ENCODE results near the gene LCE2D. TPM values are rescaled to one million over a fixed set of nuclear protein-coding genes. Genes with fewer than 3 reads are reported as not detected.

LCE2D gene, protein sequence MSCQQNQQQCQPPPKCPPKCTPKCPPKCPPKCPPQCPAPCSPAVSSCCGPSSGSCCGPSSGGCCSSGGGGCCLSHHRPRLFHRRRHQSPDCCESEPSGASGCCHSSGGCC
- not detected for total RNA-seq (2021; ENCODE audit: unreplicated experiment)
- not detected for polyA plus RNA-seq (2012; ENCODE audit: insufficient read length)
- Bru-seq, nascent RNA: not detected
- not detected for BruChase-seq, experiment 1, labeled RNA remaining after a 2-hour chase
- not detected for BruChase-seq, experiment 2, labeled RNA remaining after a 6-hour chase
- long read RNA-seq: 0 reads

DNA sequence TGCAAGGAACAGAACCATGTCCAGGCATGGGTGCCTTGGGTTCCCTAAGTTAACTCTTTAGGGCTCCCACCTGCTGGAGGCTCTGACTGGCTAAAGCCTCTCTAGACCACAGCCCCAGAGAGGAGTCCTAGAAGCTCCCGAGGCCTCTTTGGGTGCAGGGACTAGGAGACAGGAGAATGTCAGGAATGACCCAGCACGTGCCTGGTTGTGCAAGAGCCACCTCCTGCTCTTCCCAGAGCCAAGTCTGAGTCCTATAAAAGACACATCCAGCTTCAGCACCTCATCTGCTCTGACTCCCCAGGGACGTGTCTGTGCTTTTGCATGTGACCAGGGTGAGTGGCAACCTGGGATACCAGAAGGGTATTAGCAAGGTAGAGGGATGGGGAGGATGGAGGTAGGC is at the start of gene LCE2D:
Gene LCE2D (plus strand): TSS at position 283 of the 400 bp plus-strand sequence. CDS start 726 bp downstream, outside the sequence.
- in situ Hi-C loops (cut with HindIII; ENCODE audit: low pct_unique_long_range_greater_than_20kb, low sequenced_read_pairs) (no loop called here), intact Hi-C loops (cut with micrococcal nuclease; ENCODE audit: unreplicated experiment) (no loop called here)
- H3K9me3 ChIP-seq (ENCODE audit: control insufficient read depth, insufficient read depth, low read depth, low read length): no peaks in the 10 kb centered on the region
- H3K36me3 ChIP-seq (ENCODE audit: control insufficient read depth, insufficient read depth, low read length): no peaks in the 10 kb centered on the region
- DNase-seq (ENCODE audit: low read depth, low spot score) (no peak), ATAC-seq (no peak)
- no peak within 1 kb of the TSS for H3K4me3 ChIP-seq (ENCODE audit: low read depth in 2 of 2, low read length in 2 of 2)
- no peaks in the 10 kb centered on the region for H3K4me1 ChIP-seq (ENCODE audit: control insufficient read depth, insufficient read depth, low read length)
- no peak within 1 kb of the TSS for H3K27ac ChIP-seq (ENCODE audit: low read length)
- ChIA-PET POLR2A (no interaction called here), CTCF (no interaction called here)
- TF ChIP-seq TCF7L2 (IDR thresholded peaks at IDR 0.05; ENCODE audit: low read depth, low read length) (no peak), SIN3A (IDR thresholded peaks at IDR 0.05; ENCODE audit: borderline replicate concordance, insufficient read depth, low read depth, low read length) (no peak), POLR2AphosphoS5 (IDR thresholded peaks at IDR 0.05; ENCODE audit: low read depth, low read length) (no peak)
- TF ChIP-seq, protein P1, sequence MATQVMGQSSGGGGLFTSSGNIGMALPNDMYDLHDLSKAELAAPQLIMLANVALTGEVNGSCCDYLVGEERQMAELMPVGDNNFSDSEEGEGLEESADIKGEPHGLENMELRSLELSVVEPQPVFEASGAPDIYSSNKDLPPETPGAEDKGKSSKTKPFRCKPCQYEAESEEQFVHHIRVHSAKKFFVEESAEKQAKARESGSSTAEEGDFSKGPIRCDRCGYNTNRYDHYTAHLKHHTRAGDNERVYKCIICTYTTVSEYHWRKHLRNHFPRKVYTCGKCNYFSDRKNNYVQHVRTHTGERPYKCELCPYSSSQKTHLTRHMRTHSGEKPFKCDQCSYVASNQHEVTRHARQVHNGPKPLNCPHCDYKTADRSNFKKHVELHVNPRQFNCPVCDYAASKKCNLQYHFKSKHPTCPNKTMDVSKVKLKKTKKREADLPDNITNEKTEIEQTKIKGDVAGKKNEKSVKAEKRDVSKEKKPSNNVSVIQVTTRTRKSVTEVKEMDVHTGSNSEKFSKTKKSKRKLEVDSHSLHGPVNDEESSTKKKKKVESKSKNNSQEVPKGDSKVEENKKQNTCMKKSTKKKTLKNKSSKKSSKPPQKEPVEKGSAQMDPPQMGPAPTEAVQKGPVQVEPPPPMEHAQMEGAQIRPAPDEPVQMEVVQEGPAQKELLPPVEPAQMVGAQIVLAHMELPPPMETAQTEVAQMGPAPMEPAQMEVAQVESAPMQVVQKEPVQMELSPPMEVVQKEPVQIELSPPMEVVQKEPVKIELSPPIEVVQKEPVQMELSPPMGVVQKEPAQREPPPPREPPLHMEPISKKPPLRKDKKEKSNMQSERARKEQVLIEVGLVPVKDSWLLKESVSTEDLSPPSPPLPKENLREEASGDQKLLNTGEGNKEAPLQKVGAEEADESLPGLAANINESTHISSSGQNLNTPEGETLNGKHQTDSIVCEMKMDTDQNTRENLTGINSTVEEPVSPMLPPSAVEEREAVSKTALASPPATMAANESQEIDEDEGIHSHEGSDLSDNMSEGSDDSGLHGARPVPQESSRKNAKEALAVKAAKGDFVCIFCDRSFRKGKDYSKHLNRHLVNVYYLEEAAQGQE (IDR thresholded peaks at IDR 0.05; ENCODE audit: insufficient read depth in 1 of 2, low read depth in 2 of 2, low read length in 1 of 2): no peak
- TF ChIP-seq, protein P2, sequence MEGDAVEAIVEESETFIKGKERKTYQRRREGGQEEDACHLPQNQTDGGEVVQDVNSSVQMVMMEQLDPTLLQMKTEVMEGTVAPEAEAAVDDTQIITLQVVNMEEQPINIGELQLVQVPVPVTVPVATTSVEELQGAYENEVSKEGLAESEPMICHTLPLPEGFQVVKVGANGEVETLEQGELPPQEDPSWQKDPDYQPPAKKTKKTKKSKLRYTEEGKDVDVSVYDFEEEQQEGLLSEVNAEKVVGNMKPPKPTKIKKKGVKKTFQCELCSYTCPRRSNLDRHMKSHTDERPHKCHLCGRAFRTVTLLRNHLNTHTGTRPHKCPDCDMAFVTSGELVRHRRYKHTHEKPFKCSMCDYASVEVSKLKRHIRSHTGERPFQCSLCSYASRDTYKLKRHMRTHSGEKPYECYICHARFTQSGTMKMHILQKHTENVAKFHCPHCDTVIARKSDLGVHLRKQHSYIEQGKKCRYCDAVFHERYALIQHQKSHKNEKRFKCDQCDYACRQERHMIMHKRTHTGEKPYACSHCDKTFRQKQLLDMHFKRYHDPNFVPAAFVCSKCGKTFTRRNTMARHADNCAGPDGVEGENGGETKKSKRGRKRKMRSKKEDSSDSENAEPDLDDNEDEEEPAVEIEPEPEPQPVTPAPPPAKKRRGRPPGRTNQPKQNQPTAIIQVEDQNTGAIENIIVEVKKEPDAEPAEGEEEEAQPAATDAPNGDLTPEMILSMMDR (IDR thresholded peaks at IDR 0.05): no peak
- no TSS peak for BruUV-seq (replicated peaks)
- peaks cover 5% of the 10 kb centered on the region; the same call in 1 of the 2 replicates for H3K27me3 ChIP-seq (ENCODE audit: control insufficient read depth, insufficient read depth, low read length)

- Histone ChIP-seq H3K27ac (ENCODE audit: low read length) (no peak within 1 kb of the TSS), H3K9me3 (ENCODE audit: control insufficient read depth, insufficient read depth, low read depth, low read length) (no peaks in the 10 kb centered on the region), H3K4me1 (ENCODE audit: control insufficient read depth, insufficient read depth, low read length) (no peaks in the 10 kb centered on the region), H3K27me3 (ENCODE audit: control insufficient read depth, insufficient read depth, low read length) (no peaks in the 10 kb centered on the region), H3K4me3 (ENCODE audit: low read depth in 2 of 2, low read length in 2 of 2) (no peak within 1 kb of the TSS), H3K36me3 (ENCODE audit: control insufficient read depth, insufficient read depth, low read length) (no peaks in the 10 kb centered on the region)
- TF ChIP-seq, protein P1 (IDR thresholded peaks at IDR 0.05; ENCODE audit: insufficient read depth in 1 of 2, low read depth in 2 of 2, low read length in 1 of 2): no peak
- TF ChIP-seq TCF7L2 (IDR thresholded peaks at IDR 0.05; ENCODE audit: low read depth, low read length) (no peak), POLR2AphosphoS5 (IDR thresholded peaks at IDR 0.05; ENCODE audit: low read depth, low read length) (no peak), SIN3A (IDR thresholded peaks at IDR 0.05; ENCODE audit: borderline replicate concordance, insufficient read depth, low read depth, low read length) (no peak)
- TF ChIP-seq, protein P2 (IDR thresholded peaks at IDR 0.05): no peak
- intact Hi-C loops (cut with micrococcal nuclease; ENCODE audit: unreplicated experiment): no loop called here
- CTCF ChIA-PET: no interaction called here
- POLR2A ChIA-PET: no interaction called here
- BruUV-seq (replicated peaks): no TSS peak
- no peak for DNase-seq (ENCODE audit: low read depth, low spot score)
- in situ Hi-C loops (cut with HindIII; ENCODE audit: low pct_unique_long_range_greater_than_20kb, low sequenced_read_pairs): no loop called here
- no peak for ATAC-seq
Measured at GRCh38 chr1:152613511-152613910, 49.7 kb upstream of the LCE2D start, which contains the start of gene LCE3B. LCE3B (plus strand) TSS chr1:152613811; CDS start chr1:152613811, 0 bp downstream.
